ACHN (cell line): ENCODE measurements around the gene TPD52L1.
"Not testable (repeated sequence)": the region's sequence is repeated elsewhere in the genome, so short reads cannot be mapped to it uniquely, and the experiment has no call there.

Experiments
- DNase-seq: peaks from one replicate; pipeline ENCODE4 v3.0.0-alpha.2; 2015
- in situ Hi-C: cut with HindIII; loops from 2 replicates; pipeline ENCODE4 v1.10.0; 2017; ENCODE audit warnings: low sequenced_read_pairs, low pct_ligation_motif_present, low pct_unique_long_range_greater_than_20kb

TPD52L1 gene

GRCh38 chr6:125153391-125154117 is at the start of gene TPD52L1:
TPD52L1 (plus strand) TSS chr6:125153773; CDS start chr6:125153952, 179 bp downstream.
- in situ Hi-C loops = no loop called here
- peak; percentile 79 for DNase-seq

- in situ Hi-C loops = loop anchor here (25.0 kb wide), 1 partner anchor 242 kb away; no protein-coding TSS in a partner anchor
- DNase-seq = no peak
Measured at GRCh38 chr6:125104425-125104824, 49.1 kb upstream of the TPD52L1 start.

GRCh38 chr6:125107048-125107447 is 46.5 kb upstream of the TPD52L1 start:
- in situ Hi-C loops = loop anchor here (25.0 kb wide), 1 partner anchor 245 kb away; no protein-coding TSS in a partner anchor
- no peak for DNase-seq

GRCh38 chr6:125107896-125108295 is 45.7 kb upstream of the TPD52L1 start:
- no peak for DNase-seq
- in situ Hi-C loops = loop anchor here (25.0 kb wide), 1 partner anchor 246 kb away; no protein-coding TSS in a partner anchor

GRCh38 chr6:125110056-125110455 is 43.5 kb upstream of the TPD52L1 start:
- in situ Hi-C loops = loop anchor here (25.0 kb wide), 1 partner anchor 248 kb away; no protein-coding TSS in a partner anchor
- no peak for DNase-seq

- in situ Hi-C loops = loop anchor here (25.0 kb wide), 1 partner anchor 249 kb away; no protein-coding TSS in a partner anchor
- DNase-seq = no peak
Measured at GRCh38 chr6:125111219-125111983, 42.2 kb upstream of the TPD52L1 start.

GRCh38 chr6:125112934-125113333 is 40.6 kb upstream of the TPD52L1 start:
- in situ Hi-C loops = loop anchor here (25.0 kb wide), 1 partner anchor 251 kb away; no protein-coding TSS in a partner anchor
- no peak for DNase-seq

GRCh38 chr6:125114248-125114858 is 39.2 kb upstream of the TPD52L1 start:
- peak; percentile 66 for DNase-seq
- in situ Hi-C loops = loop anchor here (25.0 kb wide), 1 partner anchor 252 kb away; no protein-coding TSS in a partner anchor

GRCh38 chr6:125116170-125116569 is 37.4 kb upstream of the TPD52L1 start:
- in situ Hi-C loops = loop anchor here (25.0 kb wide), 1 partner anchor 254 kb away; no protein-coding TSS in a partner anchor
- DNase-seq = no peak

GRCh38 chr6:125116710-125117109 is 36.9 kb upstream of the TPD52L1 start:
- in situ Hi-C loops = loop anchor here (25.0 kb wide), 1 partner anchor 254 kb away; no protein-coding TSS in a partner anchor
- no peak for DNase-seq

GRCh38 chr6:125117818-125118217 is 35.8 kb upstream of the TPD52L1 start:
- in situ Hi-C loops = loop anchor here (25.0 kb wide), 1 partner anchor 256 kb away; no protein-coding TSS in a partner anchor
- no peak for DNase-seq

- in situ Hi-C loops = loop anchor here (25.0 kb wide), 1 partner anchor 258 kb away; no protein-coding TSS in a partner anchor
Measured at GRCh38 chr6:125120054-125120590, 33.5 kb upstream of the TPD52L1 start.

GRCh38 chr6:125121894-125122293 is 31.7 kb upstream of the TPD52L1 start:
- no peak for DNase-seq
- in situ Hi-C loops = loop anchor here (25.0 kb wide), 1 partner anchor 260 kb away; no protein-coding TSS in a partner anchor

More at GRCh38 chr6:125120054-125120590, 33.5 kb upstream of the TPD52L1 start:
- DNase-seq = no peak

GRCh38 chr6:125123051-125123450 is 30.5 kb upstream of the TPD52L1 start:
- in situ Hi-C loops = loop anchor here (25.0 kb wide), 1 partner anchor 261 kb away; no protein-coding TSS in a partner anchor
- DNase-seq = no peak

- DNase-seq = no peak
- in situ Hi-C loops = loop anchor here (25.0 kb wide), 1 partner anchor 261 kb away; no protein-coding TSS in a partner anchor
Measured at GRCh38 chr6:125123468-125124048, 30.0 kb upstream of the TPD52L1 start.

GRCh38 chr6:125124049-125124669 is 29.4 kb upstream of the TPD52L1 start:
- in situ Hi-C loops = loop anchor here (25.0 kb wide), 1 partner anchor 262 kb away; no protein-coding TSS in a partner anchor
- DNase-seq = no peak

GRCh38 chr6:125125856-125126255 is 27.7 kb upstream of the TPD52L1 start:
- DNase-seq, in situ Hi-C loops: not testable (repeated sequence)
